Immature natural killer cell (primary cell): ENCODE data around the gene ZBTB21. TPM values are rescaled to one million over a fixed set of nuclear protein-coding genes. Genes with fewer than 3 reads are reported as not detected.
"Not testable (repeated sequence)": the region's sequence is repeated elsewhere in the genome, so short reads cannot be mapped to it uniquely, and the experiment has no call there.

Experiments used
- DNase-seq, 3 donors: peaks; one replicate each; pipeline ENCODE4 v3.0.0; 2022; ENCODE audit warnings: mixed read lengths in 1 of 3
- H3K27ac Mint-ChIP-seq, 6 donors: one replicate each; pipeline ENCODE4 v1.8.0; 2020; ENCODE audit warnings: mixed read lengths in 6 of 6, mild to moderate bottlenecking in 5 of 6, inconsistent platforms in 4 of 6, moderate library complexity in 3 of 6
- H3K27me3 Mint-ChIP-seq, 3 donors: one replicate each; pipeline ENCODE4 v1.8.0; 2020 to 2021; ENCODE audit warnings: low read depth in 3 of 3, mild to moderate bottlenecking in 3 of 3, mixed read lengths in 3 of 3, moderate library complexity in 3 of 3, inconsistent platforms in 1 of 3
- H3K36me3 Mint-ChIP-seq, 3 donors: one replicate each; pipeline ENCODE4 v1.8.0; 2020; ENCODE audit warnings: mixed read lengths in 3 of 3, inconsistent platforms in 2 of 3, mild to moderate bottlenecking in 2 of 3
- H3K4me1 Mint-ChIP-seq, 2 donors: one replicate each; pipeline ENCODE4 v1.8.0; 2020; ENCODE audit warnings: inconsistent platforms in 2 of 2, mild to moderate bottlenecking in 2 of 2, mixed read lengths in 2 of 2, moderate library complexity in 1 of 2
- H3K4me3 Mint-ChIP-seq, 5 donors: one replicate each; pipeline ENCODE4 v1.8.0; 2020; ENCODE audit warnings: mild to moderate bottlenecking in 5 of 5, mixed read lengths in 5 of 5, inconsistent platforms in 3 of 5, moderate library complexity in 3 of 5
- H3K9me3 Mint-ChIP-seq, 6 donors: one replicate each; pipeline ENCODE4 v1.8.0; 2020; ENCODE audit warnings: mild to moderate bottlenecking in 6 of 6, mixed read lengths in 6 of 6, inconsistent platforms in 4 of 6, moderate library complexity in 3 of 6
- polyA plus RNA-seq, 3 donors: library from polyadenylated mRNA; unstranded; fragments of 300-500 nt; fragmentation: Illumina TruSeq; gene quantifications; one replicate each; pipeline ENCODE4 v1.2.3, GENCODE V29; 2021

ZBTB21 gene
- polyA plus RNA-seq, 3 donors from 2014 or later = 1.3 to 4.1 (median 2.2) TPM

- not testable (repeated sequence) for DNase-seq, H3K9me3 Mint-ChIP-seq, H3K27ac Mint-ChIP-seq, H3K27me3 Mint-ChIP-seq, H3K36me3 Mint-ChIP-seq, H3K4me3 Mint-ChIP-seq
- H3K4me1 Mint-ChIP-seq = peaks cover 14% of the 10 kb centered on the region in 2 donors
These were observed 60.5 kb downstream of the ZBTB21 start for GRCh38 chr21:41949631-41950030.

GRCh38 chr21:41948901-41949300, 61.3 kb downstream of the ZBTB21 start:
- Mint-ChIP-seq H3K27me3 (peaks cover 0 to 3% (median 2%) of the 10 kb centered on the region in 3 donors), H3K27ac (no peak overlapping the region), H3K4me3 (no peak overlapping the region), H3K9me3 (no peaks in the 10 kb centered on the region), H3K36me3 (no peaks in the 10 kb centered on the region), H3K4me1 (peaks cover 8 to 9% of the 10 kb centered on the region in 2 donors)
- DNase-seq = no peak

- peaks cover 0 to 3% (median 2%) of the 10 kb centered on the region in 3 donors for H3K27me3 Mint-ChIP-seq
These were observed 61.9 kb downstream of the ZBTB21 start for GRCh38 chr21:41948078-41948895.

GRCh38 chr21:41945982-41946381, 64.2 kb downstream of the ZBTB21 start:
- no peak for DNase-seq
- Mint-ChIP-seq H3K36me3 (no peaks in the 10 kb centered on the region), H3K4me3 (no peak overlapping the region), H3K4me1 (no peaks in the 10 kb centered on the region), H3K27me3 (peaks cover 0 to 9% (median 3%) of the 10 kb centered on the region in 3 donors), H3K9me3 (no peaks in the 10 kb centered on the region), H3K27ac (no peak overlapping the region)

More at GRCh38 chr21:41948078-41948895, 61.9 kb downstream of the ZBTB21 start:
- H3K9me3 Mint-ChIP-seq = no peaks in the 10 kb centered on the region
- peak overlapping the region in 1 of 6 donors; percentile 6 for H3K27ac Mint-ChIP-seq
- H3K4me3 Mint-ChIP-seq = no peak overlapping the region
- H3K4me1 Mint-ChIP-seq = peaks cover 8 to 9% of the 10 kb centered on the region in 2 donors
- H3K36me3 Mint-ChIP-seq = no peaks in the 10 kb centered on the region
- no peak for DNase-seq

GRCh38 chr21:41943851-41944250, 66.3 kb downstream of the ZBTB21 start:
- H3K9me3 Mint-ChIP-seq = no peaks in the 10 kb centered on the region
- no peak overlapping the region for H3K27ac Mint-ChIP-seq
- no peak overlapping the region for H3K4me3 Mint-ChIP-seq
- no peaks in the 10 kb centered on the region for H3K36me3 Mint-ChIP-seq
- DNase-seq = no peak
- peaks cover 1 to 9% (median 2%) of the 10 kb centered on the region in 3 donors for H3K27me3 Mint-ChIP-seq
- no peaks in the 10 kb centered on the region for H3K4me1 Mint-ChIP-seq

GRCh38 chr21:41942457-41942856, 67.7 kb downstream of the ZBTB21 start:
- no peaks in the 10 kb centered on the region for H3K4me1 Mint-ChIP-seq
- no peak overlapping the region for H3K4me3 Mint-ChIP-seq
- no peaks in the 10 kb centered on the region for H3K9me3 Mint-ChIP-seq
- H3K27ac Mint-ChIP-seq = no peak overlapping the region
- no peaks in the 10 kb centered on the region for H3K36me3 Mint-ChIP-seq
- peaks cover 2 to 13% (median 3%) of the 10 kb centered on the region in 3 donors for H3K27me3 Mint-ChIP-seq
- DNase-seq = no peak

- Mint-ChIP-seq H3K4me3 (no peak overlapping the region), H3K9me3 (no peaks in the 10 kb centered on the region), H3K36me3 (no peaks in the 10 kb centered on the region), H3K27me3 (peaks cover 2 to 10% (median 5%) of the 10 kb centered on the region in 3 donors), H3K27ac (no peak overlapping the region), H3K4me1 (no peaks in the 10 kb centered on the region)
- DNase-seq = no peak
These were observed 68.2 kb downstream of the ZBTB21 start for GRCh38 chr21:41941941-41942340.

GRCh38 chr21:41940431-41940830, 69.7 kb downstream of the ZBTB21 start:
- Mint-ChIP-seq H3K4me1 (no peaks in the 10 kb centered on the region), H3K27me3 (peaks cover 2 to 19% (median 5%) of the 10 kb centered on the region in 3 donors), H3K4me3 (no peak overlapping the region), H3K36me3 (no peaks in the 10 kb centered on the region), H3K9me3 (no peaks in the 10 kb centered on the region), H3K27ac (no peak overlapping the region)
- no peak for DNase-seq

- no peak for DNase-seq
- Mint-ChIP-seq H3K4me3 (no peak overlapping the region), H3K27me3 (peaks cover 2 to 19% (median 5%) of the 10 kb centered on the region in 3 donors), H3K4me1 (no peaks in the 10 kb centered on the region), H3K9me3 (no peaks in the 10 kb centered on the region), H3K36me3 (no peaks in the 10 kb centered on the region), H3K27ac (no peak overlapping the region)
These were observed 70.8 kb downstream of the ZBTB21 start for GRCh38 chr21:41939391-41939790.

Other genes starting within 250 kb of the ZBTB21 start
- gene RIPK4, start 243.3 kb downstream of the ZBTB21 start, polyA plus RNA-seq = not detected
- 1 to 10 TPM in 2 of 3 donors, not detected in 1; 1.3 to 3.5 TPM for gene PRDM15, start 131.0 kb downstream of the ZBTB21 start, polyA plus RNA-seq
- gene C2CD2, start 56.3 kb downstream of the ZBTB21 start, polyA plus RNA-seq = 1 to 10 TPM in 2 of 3 donors, not detected in 1; 2.1 TPM
- not detected for gene UMODL1, start 61.0 kb upstream of the ZBTB21 start, polyA plus RNA-seq
- gene ABCG1, start 208.8 kb upstream of the ZBTB21 start, polyA plus RNA-seq = 10 to 100 TPM in 1 of 3 donors, 1 to 10 TPM in 2; 4.3 to 10.9 (median 8.2) TPM